ENCODE data around the gene GLT1D1.

GLT1D1 gene

DNA sequence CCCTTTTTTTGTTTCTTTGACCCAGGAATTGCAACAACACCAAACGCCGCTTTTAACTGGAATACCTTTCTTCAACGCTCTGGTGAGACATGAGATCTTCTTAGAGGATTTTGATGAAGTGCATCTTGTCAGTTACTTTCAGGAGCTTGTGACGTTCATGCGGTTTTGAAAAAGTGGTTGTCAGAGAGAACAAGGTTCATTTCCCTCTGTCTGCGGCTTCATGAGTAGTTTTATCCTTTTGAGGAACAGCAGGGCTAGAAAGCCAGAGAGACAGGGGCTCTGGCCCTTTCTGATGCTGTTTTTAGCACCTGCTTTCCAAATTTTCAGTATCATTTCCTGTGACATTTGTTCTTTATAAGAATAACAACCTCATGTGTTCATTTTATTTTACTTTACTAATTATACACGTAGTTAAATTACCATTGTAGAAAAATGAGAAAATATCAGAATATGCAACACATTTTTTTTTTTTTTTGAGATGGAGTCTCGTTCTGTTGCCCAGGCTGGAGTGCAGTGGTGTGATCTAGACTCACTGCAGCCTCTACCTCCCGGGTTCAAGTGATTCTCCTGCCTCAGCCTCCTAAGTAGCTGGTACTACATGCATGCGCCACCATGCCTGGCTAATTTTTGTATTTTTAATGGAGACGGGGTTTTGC, 61.8 kb downstream of the GLT1D1 start:
- no peak for DNase-seq (ENCODE audit: low read depth)

GRCh38 chr12:128916425-128916824, 63.1 kb downstream of the GLT1D1 start:
- DNase-seq (ENCODE audit: low read depth) = no peak

DNA sequence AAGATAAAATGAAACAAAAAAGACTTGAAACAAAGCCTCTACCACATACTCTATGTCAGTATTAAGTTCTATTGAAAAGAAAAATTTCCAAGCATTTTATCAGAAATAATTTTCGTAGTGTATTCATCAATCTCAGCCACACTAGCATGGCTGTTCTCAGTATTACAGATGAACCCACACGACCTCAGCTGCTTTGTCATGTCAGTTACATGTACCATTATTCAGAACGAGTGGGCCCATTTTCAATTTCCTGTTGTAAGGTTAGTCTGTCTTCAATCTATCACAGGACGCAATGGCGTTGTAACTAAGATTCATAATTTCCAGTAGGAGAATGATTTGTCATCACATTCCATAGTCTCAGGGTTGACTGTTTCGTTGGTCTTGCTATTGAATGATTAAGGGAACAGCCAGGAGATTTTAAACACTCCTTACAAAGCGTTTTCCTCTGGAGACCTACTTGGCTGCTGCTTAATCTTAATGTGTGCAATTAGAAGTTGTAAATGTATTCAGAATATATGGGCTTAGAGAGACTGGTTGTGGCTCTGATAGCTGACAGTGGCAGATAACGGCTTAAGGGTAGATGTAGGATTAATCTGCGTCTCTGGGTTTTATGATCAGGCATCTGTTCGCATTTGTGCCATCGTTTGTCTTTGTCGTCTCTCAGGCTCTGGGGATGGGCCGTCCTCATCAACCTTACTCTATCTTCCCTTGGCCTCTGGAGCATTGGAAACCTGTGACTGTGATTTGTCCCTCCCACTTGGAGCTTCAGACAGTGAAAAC, 65.4 kb downstream of the GLT1D1 start:
- DNase-seq (ENCODE audit: low read depth) = no peak

DNA sequence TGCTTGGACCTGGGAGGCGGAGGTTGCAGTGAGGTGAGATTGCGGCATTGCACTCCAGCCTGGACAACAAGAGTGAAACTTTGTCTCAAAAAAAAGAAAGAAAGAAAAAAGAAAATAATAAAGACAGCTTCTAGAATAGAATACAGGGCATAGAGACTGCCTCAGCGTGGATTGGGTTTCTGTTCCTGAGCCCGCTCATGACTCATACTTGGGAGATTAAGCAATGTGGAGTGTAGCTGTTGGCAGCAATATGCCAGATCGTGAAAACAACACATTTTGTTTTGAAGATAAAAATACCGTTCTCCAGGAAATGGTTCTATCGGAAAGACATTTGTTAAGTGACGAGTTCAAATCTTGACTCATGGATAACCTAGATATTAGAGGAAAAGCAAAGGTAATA, 67.2 kb downstream of the GLT1D1 start:
- DNase-seq (ENCODE audit: low read depth) = no peak

GRCh38 chr12:128928361-128928760, 75.1 kb downstream of the GLT1D1 start:
- DNase-seq (ENCODE audit: low read depth) = no peak

- DNase-seq (ENCODE audit: low read depth) = no peak
Observed at GRCh38 chr12:128929057-128929456, 75.8 kb downstream of the GLT1D1 start.

DNA sequence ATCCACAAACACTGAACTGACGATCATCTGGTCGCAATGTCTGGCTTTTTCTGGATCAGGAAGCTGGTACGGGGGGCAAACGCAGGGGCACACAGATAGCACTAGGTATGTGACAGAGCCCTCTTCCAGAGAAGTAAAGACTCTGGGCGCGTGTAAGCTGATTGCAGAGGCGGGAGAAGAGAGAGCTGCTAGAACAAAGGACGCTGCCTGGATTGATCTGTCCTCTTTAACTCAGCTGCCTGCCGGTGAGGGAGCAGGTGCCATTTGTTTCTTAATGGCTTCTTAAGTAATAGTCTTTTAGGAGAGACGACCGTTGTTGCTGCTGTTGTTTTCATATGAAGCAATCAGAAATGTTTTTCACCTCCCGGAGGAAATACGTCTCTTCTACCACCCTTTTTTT, 77.3 kb downstream of the GLT1D1 start:
- no peak for DNase-seq (ENCODE audit: low read depth)

- DNase-seq (ENCODE audit: low read depth) = no peak
Observed at GRCh38 chr12:128932521-128932920, 79.2 kb downstream of the GLT1D1 start.

GRCh38 chr12:128933039-128933438, 79.8 kb downstream of the GLT1D1 start:
- DNase-seq (ENCODE audit: low read depth) = no peak

- no peak for DNase-seq (ENCODE audit: low read depth)
Observed at GRCh38 chr12:128933926-128934325, 80.6 kb downstream of the GLT1D1 start.

GRCh38 chr12:128938886-128939285, 85.6 kb downstream of the GLT1D1 start:
- DNase-seq (ENCODE audit: low read depth) = no peak

DNA sequence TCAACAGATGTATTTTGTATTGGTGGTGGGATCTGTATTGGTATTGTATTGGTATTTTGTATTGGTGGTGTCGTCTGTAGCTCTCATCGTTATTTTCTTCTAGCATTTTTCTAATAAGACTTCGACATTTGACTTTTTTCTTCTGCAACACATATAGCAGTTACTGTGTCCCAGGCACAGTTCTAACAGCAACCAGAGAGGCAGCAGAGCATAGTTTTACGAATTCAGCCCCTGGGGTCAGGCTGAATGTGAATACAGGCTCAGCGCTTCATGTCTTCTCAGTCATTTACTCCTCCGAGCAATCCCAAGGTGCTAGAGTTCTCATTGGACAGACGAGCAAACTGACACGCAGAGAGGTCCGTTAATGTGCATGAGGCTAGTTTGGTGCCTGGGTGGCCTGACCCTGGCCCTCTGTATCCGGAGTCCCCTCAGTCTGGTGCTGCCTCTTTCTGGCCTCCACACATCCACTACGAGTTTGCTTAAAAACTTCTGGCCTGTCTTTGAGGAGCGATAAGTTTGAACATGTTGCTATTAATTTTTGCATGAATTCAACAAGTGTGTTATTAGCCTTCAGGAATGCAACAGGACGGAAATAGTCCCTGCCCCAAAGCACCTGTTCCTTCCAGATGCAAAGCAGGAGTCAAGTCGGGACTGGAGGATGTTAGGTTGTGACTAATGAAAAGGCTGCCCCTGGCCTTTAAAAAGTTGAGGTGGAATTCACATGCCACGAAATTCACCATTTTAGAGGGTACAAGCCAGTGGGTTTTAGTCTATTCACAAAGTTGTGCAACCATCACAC, 87.0 kb downstream of the GLT1D1 start:
- no peak for DNase-seq (ENCODE audit: low read depth)

DNA sequence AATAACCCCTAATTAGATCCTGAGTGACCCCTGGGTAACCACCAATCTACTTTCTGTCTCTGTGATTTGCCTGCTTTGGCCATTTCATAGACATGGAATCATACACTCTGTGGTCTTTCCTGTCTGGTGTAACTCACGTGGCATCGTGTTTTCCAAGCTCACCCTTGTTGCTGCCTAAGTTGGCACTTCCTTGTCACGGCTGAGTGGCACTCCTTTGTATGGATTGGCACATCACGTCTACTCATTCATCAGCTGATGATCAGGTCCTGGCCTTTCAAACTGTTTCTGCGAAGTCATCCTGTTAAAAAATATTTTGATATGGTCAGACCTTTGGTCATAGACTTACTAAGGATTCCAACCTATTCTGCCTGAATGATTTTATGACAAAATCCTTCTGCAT, 87.7 kb downstream of the GLT1D1 start:
- DNase-seq (ENCODE audit: low read depth) = no peak

GRCh38 chr12:128942960-128943477, 89.7 kb downstream of the GLT1D1 start:
- no peak for DNase-seq (ENCODE audit: low read depth)

- DNase-seq (ENCODE audit: low read depth) = no peak
Observed at GRCh38 chr12:128944956-128945355, 91.7 kb downstream of the GLT1D1 start.

- no peak for DNase-seq (ENCODE audit: low read depth)
Observed at GRCh38 chr12:128947209-128947608, 93.9 kb downstream of the GLT1D1 start.

GRCh38 chr12:128949086-128949485, 95.8 kb downstream of the GLT1D1 start:
- DNase-seq (ENCODE audit: low read depth) = no peak

DNA sequence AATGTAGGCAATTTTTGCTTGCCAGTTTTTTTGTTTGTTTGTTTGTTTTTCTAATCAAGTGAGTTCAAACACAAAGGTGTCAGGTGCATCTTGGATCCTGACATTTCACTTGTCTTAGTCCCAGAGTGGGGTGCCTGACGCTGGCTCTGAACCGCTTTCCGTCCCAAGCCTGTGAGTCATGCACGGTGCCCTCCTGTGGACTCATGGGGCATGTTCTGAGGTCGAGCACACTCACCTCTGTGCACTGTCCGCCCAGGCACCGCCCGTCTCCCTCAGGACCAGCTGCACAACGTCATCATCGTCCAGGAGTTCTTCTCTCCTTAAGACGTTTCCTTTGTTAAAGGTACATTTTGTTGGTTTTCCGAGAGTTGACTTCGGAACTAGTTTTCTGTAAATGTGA, 98.2 kb downstream of the GLT1D1 start:
- DNase-seq (ENCODE audit: low read depth) = no peak

GRCh38 chr12:128956755-128957154, 103.5 kb downstream of the GLT1D1 start:
- no peak for DNase-seq (ENCODE audit: low read depth)

GRCh38 chr12:128959901-128960300, 106.6 kb downstream of the GLT1D1 start:
- DNase-seq (ENCODE audit: low read depth) = no peak

- no peak for DNase-seq (ENCODE audit: low read depth)
Observed at GRCh38 chr12:128961308-128961902, 108.1 kb downstream of the GLT1D1 start.

DNA sequence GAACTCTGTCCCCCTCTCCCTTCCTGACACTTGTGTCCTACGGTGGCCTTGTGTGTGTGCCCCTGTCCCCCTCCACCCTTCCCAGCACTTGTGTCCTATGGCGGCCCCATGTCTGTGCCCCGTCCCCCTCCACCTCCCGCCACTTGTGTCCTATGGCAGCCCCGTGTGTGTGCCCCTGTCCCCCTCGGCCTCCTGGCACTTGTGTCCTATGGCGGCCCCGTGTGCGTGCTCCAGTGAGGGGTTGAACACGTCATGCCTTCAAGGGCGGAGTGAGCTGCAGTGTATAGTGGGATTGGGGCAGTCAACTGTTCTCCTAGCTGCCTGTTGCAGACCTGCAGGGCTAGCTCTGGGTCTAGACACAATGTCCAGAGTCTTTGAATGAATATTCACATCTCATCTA, 108.7 kb downstream of the GLT1D1 start:
- DNase-seq (ENCODE audit: low read depth) = no peak
